K562 (cell line): ENCODE measurements around the gene SPON1. TPM values are rescaled to one million over a fixed set of nuclear protein-coding genes. Genes with fewer than 3 reads are reported as not detected.

Experiments
- ATAC-seq: fragments of 200-7000 bp; cut with Tn5 transposase; 3 replicates; pipeline ENCODE4 v1.9.1; 2020; ENCODE audit warnings: moderate library complexity
- BruUV-seq: library from RNA; stranded (reverse); fragments of 400-500 nt; replicated peaks from 2 replicates; lab custom pipeline; 2021; lab: Mats Ljungman, UMichigan
- CTCF ChIA-PET: fragments of 300-600 bp; formaldehyde crosslinking; extraction: SDS; loops from one replicate; lab custom pipeline; 2021; ENCODE audit warnings: low intra/inter-chr PET ratio; lab: Yijun Ruan, JAX
- POLR2A ChIA-PET: fragments of 300-600, 350-650 bp; sonication (Branson Sonifier 250); formaldehyde crosslinking; extraction: SDS; loops from one replicate; lab custom pipeline; 2021; ENCODE audit warnings: antibody characterized with exemption, inconsistent platforms; lab: Yijun Ruan, JAX
- DNase-seq, 4 experiments: peaks; one replicate each; pipeline versions ENCODE4 v3.0.0 to v3.0.0-alpha.2; 2011 to 2018; ENCODE audit warnings: low spot score in 3 of 4, mixed read lengths in 3 of 4; ENCODE audit errors: extremely low read depth in 1 of 4
- FAIRE-seq: peaks from 2 replicates; lab custom pipeline; 2011; peaks lifted over from hg19 to GRCh38; lab: Jason Lieb, UNC
- H2AFZ ChIP-seq: 2 replicates; pipeline ENCODE4 v1.6.0; 2011; ENCODE audit warnings: low read depth, low read length, control low read depth, inconsistent platforms
- H3K27ac ChIP-seq: fragments of 200-600 bp; 3 replicates; pipeline ENCODE4 v1.8.0; 2011; ENCODE audit warnings: low read depth, mild to moderate bottlenecking, control low read depth, inconsistent platforms, low read length, moderate library complexity, mixed read lengths; ENCODE audit errors: extremely low read depth
- H3K27me3 ChIP-seq, 2 experiments: fragments of 300-600 bp in 1 of 2; 2 replicates in 1 of 2; 3 replicates in 1 of 2; pipeline versions ENCODE4 v1.6.0 to v1.8.0; 2011; ENCODE audit warnings: inconsistent platforms in 2 of 2, low read length in 2 of 2, mild to moderate bottlenecking in 1 of 2, mixed read lengths in 1 of 2, moderate library complexity in 1 of 2; ENCODE audit not compliant: control insufficient read depth in 2 of 2, insufficient read depth in 2 of 2
- H3K36me3 ChIP-seq: fragments of 300-600 bp; 3 replicates; pipeline ENCODE4 v1.8.0; 2011; ENCODE audit warnings: mild to moderate bottlenecking, low read length, inconsistent platforms; ENCODE audit not compliant: control insufficient read depth, insufficient read depth
- H3K4me1 ChIP-seq, 2 experiments: fragments of 200-600 bp in 1 of 2; replicated peaks in 1 of 2; 2 replicates in 1 of 2; 3 replicates in 1 of 2; pipeline versions ENCODE4 v1.5.1 to v1.8.0; 2011; ENCODE audit warnings: inconsistent platforms in 2 of 2, low read length in 2 of 2, mild to moderate bottlenecking in 1 of 2, mixed read lengths in 1 of 2, moderate library complexity in 1 of 2; ENCODE audit not compliant: control insufficient read depth in 2 of 2, insufficient read depth in 2 of 2
- H3K4me2 ChIP-seq: 2 replicates; pipeline ENCODE4 v1.6.1; 2011; ENCODE audit warnings: low read length, control low read depth, inconsistent platforms, mixed read lengths; ENCODE audit not compliant: insufficient read depth
- H3K4me3 ChIP-seq: fragments of 200-600 bp; sonication (generic), shearing (Covaris generic); 2 replicates; pipeline ENCODE4 v1.5.1; 2016; ENCODE audit warnings: control low read depth, inconsistent platforms
- H3K79me2 ChIP-seq: fragments of 200-600 bp; 3 replicates; pipeline ENCODE4 v1.8.0; 2011; ENCODE audit warnings: low read length, inconsistent platforms; ENCODE audit not compliant: control insufficient read depth, insufficient read depth
- H3K9ac ChIP-seq, 2 experiments: 2 replicates each; pipeline versions ENCODE4 v1.6.0 to v1.6.1; 2011; ENCODE audit warnings: low read depth in 2 of 2, low read length in 2 of 2, control low read depth in 1 of 2, inconsistent platforms in 1 of 2, mild to moderate bottlenecking in 1 of 2, mixed read lengths in 1 of 2; ENCODE audit not compliant: insufficient read depth in 1 of 2
- H3K9me1 ChIP-seq: one replicate; pipeline ENCODE4 v1.6.0; 2011; ENCODE audit warnings: inconsistent platforms, mild to moderate bottlenecking, low read length, moderate library complexity; ENCODE audit not compliant: control insufficient read depth, insufficient read depth
- H3K9me3 ChIP-seq: replicated peaks from 2 replicates; pipeline ENCODE4 v1.5.1; 2011; ENCODE audit warnings: low read depth, low read length, inconsistent platforms; ENCODE audit not compliant: control insufficient read depth, insufficient read depth
- H4K20me1 ChIP-seq: replicated peaks from 2 replicates; pipeline ENCODE4 v1.6.1; 2011; ENCODE audit warnings: low read length, inconsistent platforms, mixed read lengths; ENCODE audit not compliant: control insufficient read depth, insufficient read depth
- DDX20 ChIP-seq: fragments of 450-650 bp; IDR thresholded peaks from 2 replicates; pipeline ENCODE4 v1.6.1; 2016; ENCODE audit warnings: missing genetic modification characterization, low read depth, mild to moderate bottlenecking, missing compliant biosample characterization, moderate library complexity
- ETV1 ChIP-seq: fragments of 450-650 bp; conservative IDR thresholded peaks from 2 replicates; pipeline ENCODE4 v1.6.1; 2016; ENCODE audit warnings: missing genetic modification characterization, control low read depth, low read depth, missing compliant biosample characterization
- HDGF ChIP-seq: fragments of 450-650 bp; IDR thresholded peaks from 2 replicates; pipeline ENCODE4 v1.6.1; 2016
- MEIS2 ChIP-seq: fragments of 450-650 bp; IDR thresholded peaks from 2 replicates; pipeline ENCODE4 v1.6.1; 2014; ENCODE audit warnings: mild to moderate bottlenecking; ENCODE audit not compliant: partially characterized antibody
- SIN3B ChIP-seq: fragments of 450-650 bp; IDR thresholded peaks from 2 replicates; pipeline ENCODE4 v1.6.1; 2017; ENCODE audit warnings: low read depth, mild to moderate bottlenecking, moderate library complexity
- SMAD1 ChIP-seq: fragments of 150-350 bp; IDR thresholded peaks from 2 replicates; pipeline ENCODE4 v1.6.1; 2014; ENCODE audit warnings: low read length, low read depth; ENCODE audit not compliant: partially characterized antibody
- TCF7 ChIP-seq: sonication (generic); IDR thresholded peaks from 2 replicates; pipeline ENCODE4 v1.6.1; 2016; ENCODE audit warnings: antibody characterized with exemption, borderline replicate concordance
- ZNF146 ChIP-seq: IDR thresholded peaks from one replicate; pipeline ENCODE4 v1.6.1; 2018; ENCODE audit warnings: missing compliant biosample characterization; ENCODE audit not compliant: unreplicated experiment
- WGBS: fragments of 100-300 bp; shearing (Covaris generic); methylation state at CpG from one replicate; pipeline ENCODE4 v1.1.6; 2016; ENCODE audit warnings: low coverage, mixed read lengths; ENCODE audit not compliant: insufficient coverage; ENCODE audit errors: missing lambda C conversion rate; 5-methylcytosine and 5-hydroxymethylcytosine counted together
- in situ Hi-C: fragments of 300-500 bp; cut with MboI; formaldehyde crosslinking; loops from 4 replicates; pipeline ENCODE4 v1.15.0; 2018; ENCODE audit warnings: inconsistent platforms, mixed read lengths
- intact Hi-C: fragments of 100-400 bp; cut with micrococcal nuclease; formaldehyde crosslinking; loops from 2 replicates; pipeline ENCODE4 v1.14.2; 2022
- polyA plus RNA-seq, 8 experiments: library from polyadenylated mRNA; depleted of rRNA in 4 of 8; stranded (reverse) in 5 of 8; unstranded in 3 of 8; fragments of >200 nt; fragmentation: Nextera tagmentation in 2 of 8; fragmentation: Illumina TruSeq in 1 of 8; extraction: Ambion mirVana in 2 of 8; extraction: Trizol in 1 of 8; gene quantifications; 2 replicates each; pipeline versions ENCODE4 v1.2.1 to v1.2.3, GENCODE V29; 2011 to 2014; ENCODE audit warnings: inconsistent platforms in 1 of 8, missing spikeins in 1 of 8
- total RNA-seq, 7 experiments: library from RNA; depleted of rRNA in 6 of 7; stranded (reverse); fragments of >200 nt in 6 of 7; fragmentation: Illumina TruSeq in 2 of 7; extraction: Trizol in 2 of 7; gene quantifications; 2 replicates each; pipeline versions ENCODE4 v1.2.1 to v1.2.3, GENCODE V29; 2011 to 2021; ENCODE audit warnings: low replicate concordance in 1 of 7
- TF ChIP-seq, protein P1 (sequence below): fragments of 250-450 bp; sonication (Bioruptor Pico); IDR thresholded peaks from 2 replicates; pipeline ENCODE4 v1.8.0; 2022; ENCODE audit warnings: moderate library complexity, mild to moderate bottlenecking, inconsistent platforms

The SPON1 gene
- total and polyA plus RNA-seq, 9 of the 15 experiments (the other 6 are each of a cell fraction or from before 2014, with no cell fraction given): 0.04 to 0.06 TPM; not detected in 7

DNA sequence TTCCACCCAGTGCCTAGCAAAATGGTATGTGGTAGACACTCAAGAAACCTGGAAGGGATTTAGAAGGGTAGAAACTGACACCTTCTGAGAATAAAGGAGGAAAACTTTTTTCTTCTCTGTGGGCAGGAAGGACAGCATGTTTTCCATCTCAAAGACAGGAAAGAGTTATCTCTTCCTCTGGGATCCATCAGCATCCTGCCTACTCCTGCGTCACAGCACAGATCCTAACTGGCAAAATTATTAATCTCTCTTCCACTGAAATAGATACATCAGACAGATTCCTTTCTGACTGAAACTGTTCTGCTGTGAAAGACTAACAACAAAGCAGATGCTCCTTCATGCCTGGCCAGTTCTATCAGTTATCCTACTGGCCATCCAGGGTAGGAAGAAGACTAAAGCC lies 147.2 kb downstream of the SPON1 start:
- Histone ChIP-seq H3K27me3 (no peaks in the 10 kb centered on the region), H3K27ac (no peak overlapping the region), H2AFZ (no peak overlapping the region)
- in situ Hi-C loops (no loop called here), intact Hi-C loops (no loop called here)
- FAIRE-seq: no peak
- TF ChIP-seq TCF7: no peak
- no peak for TF ChIP-seq ZNF146
- TF ChIP-seq ETV1 (tag): no peak
- TF ChIP-seq HDGF: no peak
- TF ChIP-seq MEIS2: no peak
- TF ChIP-seq, protein P1, sequence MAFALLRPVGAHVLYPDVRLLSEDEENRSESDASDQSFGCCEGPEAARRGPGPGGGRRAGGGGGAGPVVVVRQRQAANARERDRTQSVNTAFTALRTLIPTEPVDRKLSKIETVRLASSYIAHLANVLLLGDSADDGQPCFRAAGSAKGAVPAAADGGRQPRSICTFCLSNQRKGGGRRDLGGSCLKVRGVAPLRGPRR (CRISPR knock-in tag): no peak
- TF ChIP-seq SIN3B: no peak
- TF ChIP-seq DDX20 (tag): no peak
- TF ChIP-seq SMAD1: no peak
- TF ChIP-seq, all 486 proteins: peak for 0
- 0% methylated on average over 1 of the region's 1 CpG for WGBS
- no peak overlapping the region for H3K9ac ChIP-seq
- no peaks in the 10 kb centered on the region for H3K9me1 ChIP-seq
- no peaks in the 10 kb centered on the region for H3K79me2 ChIP-seq
- H3K36me3 ChIP-seq: no peaks in the 10 kb centered on the region
- ChIA-PET POLR2A (interaction anchor here (0.7 to 1.1 kb wide), 2 partner anchors 10 to 1604 kb away, joined by 3 to 4 read pairs; no protein-coding TSS in a partner anchor), CTCF (no interaction called here)
- no peaks in the 10 kb centered on the region for H3K9me3 ChIP-seq
- no peaks in the 10 kb centered on the region for H3K4me1 ChIP-seq
- ATAC-seq: no peak
- no peak overlapping the region for H3K4me2 ChIP-seq
- BruUV-seq: no TSS peak
- DNase-seq: no peak
- H3K4me3 ChIP-seq: no peak overlapping the region
- H4K20me1 ChIP-seq: no peaks in the 10 kb centered on the region
